WTC11 (cell line): ENCODE results near the gene TSEN2.

Source experiments
- CREM ChIP-seq: sonication (generic); formaldehyde crosslinking; IDR thresholded peaks from 2 replicates; pipeline ENCODE4 v1.8.1; 2022; ENCODE audit warnings: mild to moderate bottlenecking, missing genetic modification reagents, moderate library complexity
- CTCF ChIP-seq: fragments of 200-600 bp; IDR thresholded peaks from 2 replicates; pipeline ENCODE4 v1.8.0; 2022; ENCODE audit warnings: antibody characterized with exemption
- SMAD4 ChIP-seq: sonication (generic); formaldehyde crosslinking; IDR thresholded peaks from 2 replicates; pipeline ENCODE4 v1.8.0; 2022; ENCODE audit warnings: mild to moderate bottlenecking, missing genetic modification reagents
- TP53 ChIP-seq: sonication (generic); formaldehyde crosslinking; IDR thresholded peaks from 2 replicates; pipeline ENCODE4 v1.8.1; 2023; ENCODE audit warnings: mild to moderate bottlenecking, missing genetic modification reagents
- ZNF121 ChIP-seq: sonication (generic); formaldehyde crosslinking; IDR thresholded peaks from 2 replicates; pipeline ENCODE4 v1.8.0; 2023; ENCODE audit warnings: missing genetic modification reagents
- ZNF232 ChIP-seq: sonication (generic); formaldehyde crosslinking; IDR thresholded peaks from 2 replicates; pipeline ENCODE4 v1.8.0; 2022; ENCODE audit warnings: mild to moderate bottlenecking, missing genetic modification reagents
- TF ChIP-seq, protein P1 (sequence below): sonication (generic); formaldehyde crosslinking; IDR thresholded peaks from 2 replicates; pipeline ENCODE4 v1.8.0; 2023; ENCODE audit warnings: missing genetic modification reagents, mild to moderate bottlenecking, borderline replicate concordance

DNA sequence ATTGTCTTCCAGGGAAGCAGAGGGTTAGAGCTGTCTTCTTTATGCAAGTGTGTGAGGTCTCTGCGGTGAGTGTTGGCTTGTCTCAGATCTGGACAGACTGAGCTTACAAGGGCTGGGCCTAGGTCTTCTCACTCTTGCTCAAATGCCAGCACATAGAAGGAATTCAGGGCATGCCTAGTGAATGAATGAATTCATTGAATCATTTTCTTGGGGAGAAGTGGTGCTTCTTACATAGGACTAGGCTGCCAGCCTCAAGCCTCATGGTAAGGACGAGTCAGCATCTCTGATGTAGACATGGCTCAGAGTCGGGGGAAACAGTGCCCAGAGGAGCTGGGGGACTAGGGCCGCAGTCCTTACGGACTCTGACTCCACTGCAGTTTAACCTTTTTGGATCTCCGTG is 89.9 kb downstream of the TSEN2 start:
- no peak for TF ChIP-seq SMAD4 (CRISPR knock-in tag)
- TF ChIP-seq CTCF, result no peak
- no peak for TF ChIP-seq ZNF232 (CRISPR knock-in tag)
- TF ChIP-seq ZNF121 (CRISPR knock-in tag), result no peak
- TF ChIP-seq, protein P1, sequence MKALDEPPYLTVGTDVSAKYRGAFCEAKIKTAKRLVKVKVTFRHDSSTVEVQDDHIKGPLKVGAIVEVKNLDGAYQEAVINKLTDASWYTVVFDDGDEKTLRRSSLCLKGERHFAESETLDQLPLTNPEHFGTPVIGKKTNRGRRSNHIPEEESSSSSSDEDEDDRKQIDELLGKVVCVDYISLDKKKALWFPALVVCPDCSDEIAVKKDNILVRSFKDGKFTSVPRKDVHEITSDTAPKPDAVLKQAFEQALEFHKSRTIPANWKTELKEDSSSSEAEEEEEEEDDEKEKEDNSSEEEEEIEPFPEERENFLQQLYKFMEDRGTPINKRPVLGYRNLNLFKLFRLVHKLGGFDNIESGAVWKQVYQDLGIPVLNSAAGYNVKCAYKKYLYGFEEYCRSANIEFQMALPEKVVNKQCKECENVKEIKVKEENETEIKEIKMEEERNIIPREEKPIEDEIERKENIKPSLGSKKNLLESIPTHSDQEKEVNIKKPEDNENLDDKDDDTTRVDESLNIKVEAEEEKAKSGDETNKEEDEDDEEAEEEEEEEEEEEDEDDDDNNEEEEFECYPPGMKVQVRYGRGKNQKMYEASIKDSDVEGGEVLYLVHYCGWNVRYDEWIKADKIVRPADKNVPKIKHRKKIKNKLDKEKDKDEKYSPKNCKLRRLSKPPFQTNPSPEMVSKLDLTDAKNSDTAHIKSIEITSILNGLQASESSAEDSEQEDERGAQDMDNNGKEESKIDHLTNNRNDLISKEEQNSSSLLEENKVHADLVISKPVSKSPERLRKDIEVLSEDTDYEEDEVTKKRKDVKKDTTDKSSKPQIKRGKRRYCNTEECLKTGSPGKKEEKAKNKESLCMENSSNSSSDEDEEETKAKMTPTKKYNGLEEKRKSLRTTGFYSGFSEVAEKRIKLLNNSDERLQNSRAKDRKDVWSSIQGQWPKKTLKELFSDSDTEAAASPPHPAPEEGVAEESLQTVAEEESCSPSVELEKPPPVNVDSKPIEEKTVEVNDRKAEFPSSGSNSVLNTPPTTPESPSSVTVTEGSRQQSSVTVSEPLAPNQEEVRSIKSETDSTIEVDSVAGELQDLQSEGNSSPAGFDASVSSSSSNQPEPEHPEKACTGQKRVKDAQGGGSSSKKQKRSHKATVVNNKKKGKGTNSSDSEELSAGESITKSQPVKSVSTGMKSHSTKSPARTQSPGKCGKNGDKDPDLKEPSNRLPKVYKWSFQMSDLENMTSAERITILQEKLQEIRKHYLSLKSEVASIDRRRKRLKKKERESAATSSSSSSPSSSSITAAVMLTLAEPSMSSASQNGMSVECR (CRISPR knock-in tag), result no peak
- TF ChIP-seq TP53 (CRISPR knock-in tag), result no peak
- no peak for TF ChIP-seq CREM (CRISPR knock-in tag)
